ENCODE results near the gene IL1F10. TPM values are rescaled to one million over a fixed set of nuclear protein-coding genes. Genes with fewer than 3 reads are reported as not detected.

Gene IL1F10
- total RNA-seq, 1 donor from 2014 or later = not detected

- H3K36me3 Mint-ChIP-seq (ENCODE audit: low read depth, unreplicated experiment) = no peaks in the 10 kb centered on the region
- Histone ChIP-seq H3K9ac (ENCODE audit: low read length) (no peak overlapping the region), H4K20me1 (ENCODE audit: insufficient read depth, low read length) (no peaks in the 10 kb centered on the region), H2AFZ (ENCODE audit: low read depth, low read length) (no peak overlapping the region), H3K4me2 (ENCODE audit: low read length) (no peak overlapping the region), H3K36me3 (ENCODE audit: insufficient read depth, low read length) (no peaks in the 10 kb centered on the region), H3K27me3 (ENCODE audit: insufficient read depth, low read length) (peaks cover 20% of the 10 kb centered on the region), H3K4me3 (ENCODE audit: insufficient read depth, low read depth, low read length) (no peak overlapping the region), H3K79me2 (ENCODE audit: insufficient read depth, low read length) (no peaks in the 10 kb centered on the region), H3K9me3 (ENCODE audit: insufficient read depth, low read depth, low read length) (no peaks in the 10 kb centered on the region), H3K4me1 (ENCODE audit: insufficient read depth, low read length) (peaks cover 2% of the 10 kb centered on the region), H3K27ac (ENCODE audit: low read depth, low read length) (no peak overlapping the region)
- no peaks in the 10 kb centered on the region for H3K9me3 Mint-ChIP-seq (ENCODE audit: unreplicated experiment)
- FAIRE-seq = no peak
- peaks cover 8% of the 10 kb centered on the region for H3K27me3 Mint-ChIP-seq (ENCODE audit: low read depth, unreplicated experiment)
- TF ChIP-seq CTCF (IDR thresholded peaks at IDR 0.05; ENCODE audit: insufficient read depth, low read depth, low read length) (no peak), EZH2 (IDR thresholded peaks at IDR 0.05; ENCODE audit: insufficient read depth, low read length) (no peak)
- H3K4me3 Mint-ChIP-seq (ENCODE audit: unreplicated experiment) = no peak overlapping the region
- no peak overlapping the region for H3K27ac Mint-ChIP-seq (ENCODE audit: unreplicated experiment)
- DNase-seq (ENCODE audit: low read depth) = no peak
- H3K4me1 Mint-ChIP-seq (ENCODE audit: low read depth, unreplicated experiment) = no peaks in the 10 kb centered on the region
Measured at GRCh38 chr2:113112871-113113270, 45.1 kb downstream of the IL1F10 start.

GRCh38 chr2:113113807-113114206 lies 46.0 kb downstream of the IL1F10 start:
- DNase-seq (ENCODE audit: low read depth) (no peak), FAIRE-seq (no peak)
- Histone ChIP-seq H2AFZ (ENCODE audit: low read depth, low read length) (no peak overlapping the region), H3K27ac (ENCODE audit: low read depth, low read length) (no peak overlapping the region), H3K9me3 (ENCODE audit: insufficient read depth, low read depth, low read length) (no peaks in the 10 kb centered on the region), H3K27me3 (ENCODE audit: insufficient read depth, low read length) (peaks cover 20% of the 10 kb centered on the region), H3K4me2 (ENCODE audit: low read length) (no peak overlapping the region), H3K36me3 (ENCODE audit: insufficient read depth, low read length) (no peaks in the 10 kb centered on the region), H3K4me3 (ENCODE audit: insufficient read depth, low read depth, low read length) (no peak overlapping the region), H3K9ac (ENCODE audit: low read length) (no peak overlapping the region), H3K4me1 (ENCODE audit: insufficient read depth, low read length) (peaks cover 5% of the 10 kb centered on the region), H3K79me2 (ENCODE audit: insufficient read depth, low read length) (no peaks in the 10 kb centered on the region), H4K20me1 (ENCODE audit: insufficient read depth, low read length) (no peaks in the 10 kb centered on the region)
- H3K4me3 Mint-ChIP-seq (ENCODE audit: unreplicated experiment) = no peak overlapping the region
- peaks cover 8% of the 10 kb centered on the region for H3K27me3 Mint-ChIP-seq (ENCODE audit: low read depth, unreplicated experiment)
- no peaks in the 10 kb centered on the region for H3K9me3 Mint-ChIP-seq (ENCODE audit: unreplicated experiment)
- no peak for TF ChIP-seq EZH2 (IDR thresholded peaks at IDR 0.05; ENCODE audit: insufficient read depth, low read length)
- no peak for TF ChIP-seq CTCF (IDR thresholded peaks at IDR 0.05; ENCODE audit: insufficient read depth, low read depth, low read length)
- no peaks in the 10 kb centered on the region for H3K36me3 Mint-ChIP-seq (ENCODE audit: low read depth, unreplicated experiment)
- H3K27ac Mint-ChIP-seq (ENCODE audit: unreplicated experiment) = no peak overlapping the region
- H3K4me1 Mint-ChIP-seq (ENCODE audit: low read depth, unreplicated experiment) = no peaks in the 10 kb centered on the region

- no peaks in the 10 kb centered on the region for H3K4me1 Mint-ChIP-seq (ENCODE audit: low read depth, unreplicated experiment)
- no peak overlapping the region for H3K27ac Mint-ChIP-seq (ENCODE audit: unreplicated experiment)
- Histone ChIP-seq H3K4me3 (ENCODE audit: insufficient read depth, low read depth, low read length) (no peak overlapping the region), H3K27me3 (ENCODE audit: insufficient read depth, low read length) (peaks cover 19% of the 10 kb centered on the region), H3K4me1 (ENCODE audit: insufficient read depth, low read length) (peaks cover 5% of the 10 kb centered on the region), H3K9me3 (ENCODE audit: insufficient read depth, low read depth, low read length) (no peaks in the 10 kb centered on the region), H3K79me2 (ENCODE audit: insufficient read depth, low read length) (no peaks in the 10 kb centered on the region), H3K27ac (ENCODE audit: low read depth, low read length) (no peak overlapping the region), H3K36me3 (ENCODE audit: insufficient read depth, low read length) (no peaks in the 10 kb centered on the region), H2AFZ (ENCODE audit: low read depth, low read length) (no peak overlapping the region), H3K4me2 (ENCODE audit: low read length) (no peak overlapping the region), H4K20me1 (ENCODE audit: insufficient read depth, low read length) (no peaks in the 10 kb centered on the region), H3K9ac (ENCODE audit: low read length) (no peak overlapping the region)
- no peaks in the 10 kb centered on the region for H3K36me3 Mint-ChIP-seq (ENCODE audit: low read depth, unreplicated experiment)
- TF ChIP-seq CTCF (IDR thresholded peaks at IDR 0.05; ENCODE audit: insufficient read depth, low read depth, low read length) = no peak
- no peak for TF ChIP-seq EZH2 (IDR thresholded peaks at IDR 0.05; ENCODE audit: insufficient read depth, low read length)
- no peaks in the 10 kb centered on the region for H3K9me3 Mint-ChIP-seq (ENCODE audit: unreplicated experiment)
- H3K4me3 Mint-ChIP-seq (ENCODE audit: unreplicated experiment) = no peak overlapping the region
- DNase-seq (ENCODE audit: low read depth) = no peak
- no peak for FAIRE-seq
- H3K27me3 Mint-ChIP-seq (ENCODE audit: low read depth, unreplicated experiment) = peaks cover 8% of the 10 kb centered on the region
Measured at GRCh38 chr2:113114224-113114945, 46.6 kb downstream of the IL1F10 start.
